Heart right ventricle (tissue), 16 donors: ENCODE measurements around the gene C9orf78. TPM values are rescaled to one million over a fixed set of nuclear protein-coding genes. Genes with fewer than 3 reads are reported as not detected.
A peak's percentile ranks its signal among the peaks of the same experiment; 100 is the strongest.

Experiments used
- ATAC-seq, 8 donors: fragments of 200-7000 bp; cut with Tn5 transposase; one replicate each; pipeline ENCODE4 v1.9.1; 2020; ENCODE audit warnings: mild to moderate bottlenecking in 8 of 8, moderate library complexity in 8 of 8, moderate number of reproducible peaks in 1 of 8
- DNase-seq, 2 donors: peaks; one replicate each; pipeline ENCODE4 v3.0.0-alpha.2; 2020
- H3K27ac ChIP-seq, 10 donors: fragments of 200-600 bp; sonication (generic) in 2 of 10; one replicate each; pipeline versions ENCODE4 v1.5.0 to v1.8.0; 2020 to 2022; ENCODE audit warnings: mild to moderate bottlenecking in 3 of 10
- H3K27me3 ChIP-seq, 7 donors: fragments of 200-600 bp; one replicate each; pipeline ENCODE4 v1.8.0; 2021 to 2022; ENCODE audit warnings: mild to moderate bottlenecking in 2 of 7
- H3K36me3 ChIP-seq, 9 donors: fragments of 200-600 bp; sonication (generic) in 1 of 9; one replicate each; pipeline versions ENCODE4 v1.5.0 to v1.8.0; 2020 to 2022; ENCODE audit warnings: mild to moderate bottlenecking in 2 of 9
- H3K4me1 ChIP-seq, 9 donors: fragments of 200-600 bp; sonication (generic) in 1 of 9; one replicate each; pipeline versions ENCODE4 v1.5.0 to v1.8.0; 2020 to 2022; ENCODE audit warnings: mild to moderate bottlenecking in 4 of 9
- H3K4me3 ChIP-seq, 10 donors: fragments of 200-600 bp; sonication (generic) in 2 of 10; one replicate each; pipeline versions ENCODE4 v1.5.0 to v1.8.0; 2020 to 2022; ENCODE audit warnings: mild to moderate bottlenecking in 7 of 10, moderate library complexity in 2 of 10
- H3K9me3 ChIP-seq, 11 donors: fragments of 200-600 bp in 10 of 11; sonication (generic) in 2 of 11; one replicate each; pipeline versions ENCODE4 v1.5.0 to v1.8.0; 2013 to 2022; ENCODE audit warnings: mild to moderate bottlenecking in 2 of 11, control low read depth in 1 of 11, moderate library complexity in 1 of 11
- WGBS, 2 donors: extraction: QIAGEN DNeasy Blood & Tissue Kit; methylation state at CpG; one replicate each; pipeline ENCODE4 v1.1.7; 2013; ENCODE audit warnings: inconsistent platforms in 1 of 2; 5-methylcytosine and 5-hydroxymethylcytosine counted together
- intact Hi-C, 10 donors: fragments of 100-400 bp; cut with DNase I; formaldehyde crosslinking; loops; one replicate each; pipeline versions ENCODE4 v1.11.1 to v1.14.2; 2022
- polyA plus RNA-seq, 2 donors: library from polyadenylated mRNA; stranded (reverse); fragments of 200-250 nt; gene quantifications; one replicate each; pipeline ENCODE4 v1.2.3, GENCODE V29; 2013
- total RNA-seq, 10 donors: library from RNA; stranded (reverse); fragmentation: NEBNext Ultra II Directional in 3 of 10; extraction: Animal tissue kit (Norgen Biotek cat#: 25700) in 3 of 10; gene quantifications; one replicate each; pipeline versions ENCODE4 v1.2.1 to v1.2.4, GENCODE V29; 2021 to 2023
- TF ChIP-seq, protein P1 (sequence below), 9 donors: fragments of 200-600 bp; sonication (generic) in 2 of 9; IDR thresholded peaks; one replicate each; pipeline versions ENCODE4 v1.5.0 to v1.8.0; 2021 to 2022; ENCODE audit warnings: antibody characterized with exemption in 9 of 9, mild to moderate bottlenecking in 5 of 9, moderate library complexity in 1 of 9
- donor health status: Arrhythmogenic right ventricular cardiomyopathy.
- donor health status: ischemic (EF 13 %, LVEDD 7.1; RV severe dilation, severe dysfunction).
- donor health status: healthy with polysubstance abuse.
- donor health status: DM: no; HTN: yes; CAD: no.
- donor health status: DM: no; HTN: no; CAD: no.
- donor health status: ischemic (EF 25% LVEDD 6.9; RV normal size, moderate dysfunction).
- donor health status: ischemic (EF 25% LVEDD 5.7; RV mildly dilated, moderate dysfunction).
- donor health status: healthy.
- donor health status: DM: yes; HTN: yes; CAD: no.
- donor health status: Ischemic cardiomyopathy.
- donor health status: ischemic (EF 35%, LVEDD 5.7; RV mildly dilated, moderate dysfunction).
- donor health status: nonischemic (EF 11% LVEDD 7.7; RV severe dilation, severe dysfunction).
- donor health status: DM: yes; HTN: yes; CAD: no.
- donor health status: PGD.
- donor health status: ischemic (EF 29% LVEDD 5.4; RV normal size, mild dysfunction).
- donor health status: nonischemic (EF 23%, LVEDD 6.1; RV moderate dilation, normal function).

The C9orf78 gene
- total and polyA plus RNA-seq, 12 donors: 25.7 to 66.2 (median 30.7) TPM

- intact Hi-C loops: no loop called here
- no peak for ATAC-seq
- TF ChIP-seq, protein P1, sequence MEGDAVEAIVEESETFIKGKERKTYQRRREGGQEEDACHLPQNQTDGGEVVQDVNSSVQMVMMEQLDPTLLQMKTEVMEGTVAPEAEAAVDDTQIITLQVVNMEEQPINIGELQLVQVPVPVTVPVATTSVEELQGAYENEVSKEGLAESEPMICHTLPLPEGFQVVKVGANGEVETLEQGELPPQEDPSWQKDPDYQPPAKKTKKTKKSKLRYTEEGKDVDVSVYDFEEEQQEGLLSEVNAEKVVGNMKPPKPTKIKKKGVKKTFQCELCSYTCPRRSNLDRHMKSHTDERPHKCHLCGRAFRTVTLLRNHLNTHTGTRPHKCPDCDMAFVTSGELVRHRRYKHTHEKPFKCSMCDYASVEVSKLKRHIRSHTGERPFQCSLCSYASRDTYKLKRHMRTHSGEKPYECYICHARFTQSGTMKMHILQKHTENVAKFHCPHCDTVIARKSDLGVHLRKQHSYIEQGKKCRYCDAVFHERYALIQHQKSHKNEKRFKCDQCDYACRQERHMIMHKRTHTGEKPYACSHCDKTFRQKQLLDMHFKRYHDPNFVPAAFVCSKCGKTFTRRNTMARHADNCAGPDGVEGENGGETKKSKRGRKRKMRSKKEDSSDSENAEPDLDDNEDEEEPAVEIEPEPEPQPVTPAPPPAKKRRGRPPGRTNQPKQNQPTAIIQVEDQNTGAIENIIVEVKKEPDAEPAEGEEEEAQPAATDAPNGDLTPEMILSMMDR (IDR thresholded peaks at IDR 0.05): no peak
Observed at GRCh38 chr9:129810788-129811187, 24.3 kb downstream of the C9orf78 start.

DNA sequence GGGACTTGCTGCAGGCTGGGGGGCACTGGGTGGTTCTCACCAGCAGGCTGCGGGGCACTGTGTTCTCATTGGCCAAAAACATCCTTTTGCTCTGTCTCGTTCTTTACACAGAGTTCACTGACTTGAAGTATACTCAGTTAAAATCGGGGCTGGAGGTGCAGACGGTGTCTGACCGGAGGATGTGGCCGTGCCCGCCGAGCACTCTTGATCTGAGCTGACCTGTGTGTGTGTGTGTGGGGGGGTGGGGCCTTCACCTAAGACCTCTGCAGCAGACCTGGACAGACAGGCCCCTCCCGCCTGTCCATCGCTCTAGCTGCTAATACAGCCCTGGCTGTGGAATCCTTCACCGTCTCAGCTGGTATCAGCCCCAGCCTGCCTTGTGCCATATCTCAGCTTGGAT, 25.0 kb downstream of the C9orf78 start:
- intact Hi-C loops: no loop called here
- 90 to 92% methylated on average over 11 of the region's 11 CpGs for WGBS, 2 donors
- no peak for ATAC-seq

More at GRCh38 chr9:129810788-129811187, 24.3 kb downstream of the C9orf78 start:
- Histone ChIP-seq H3K36me3 (peaks cover 0 to 98% (median 19%) of the 10 kb centered on the region in 9 donors), H3K4me1 (peaks cover 0 to 8% (median 0%) of the 10 kb centered on the region in 9 donors), H3K27ac (no peak overlapping the region), H3K9me3 (no peaks in the 10 kb centered on the region), H3K4me3 (no peak overlapping the region), H3K27me3 (no peaks in the 10 kb centered on the region)
- no peak for DNase-seq
- WGBS, 2 donors: 82 to 86% methylated on average over 6 of the region's 6 CpGs

GRCh38 chr9:129809346-129809745, 25.7 kb downstream of the C9orf78 start:
- no peak overlapping the region for H3K27ac ChIP-seq
- peaks cover 0 to 98% (median 12%) of the 10 kb centered on the region in 9 donors for H3K36me3 ChIP-seq
- H3K27me3 ChIP-seq: no peaks in the 10 kb centered on the region
- WGBS, 2 donors: 73 to 81% methylated on average over 11 of the region's 11 CpGs
- no peaks in the 10 kb centered on the region for H3K9me3 ChIP-seq
- intact Hi-C loops: no loop called here
- no peak overlapping the region for H3K4me3 ChIP-seq
- ATAC-seq (no peak), DNase-seq (no peak)
- TF ChIP-seq, protein P1 (IDR thresholded peaks at IDR 0.05): no peak
- peaks cover 0 to 18% (median 2%) of the 10 kb centered on the region in 9 donors for H3K4me1 ChIP-seq

More for the DNA sequence above, 25.0 kb downstream of the C9orf78 start:
- Histone ChIP-seq H3K9me3 (no peaks in the 10 kb centered on the region), H3K4me1 (peaks cover 0 to 14% (median 0%) of the 10 kb centered on the region in 9 donors), H3K27me3 (no peaks in the 10 kb centered on the region), H3K36me3 (peaks cover 0 to 98% (median 13%) of the 10 kb centered on the region in 9 donors), H3K4me3 (no peak overlapping the region), H3K27ac (no peak overlapping the region)
- no peak for DNase-seq
- TF ChIP-seq, protein P1 (IDR thresholded peaks at IDR 0.05): no peak

GRCh38 chr9:129806061-129806460, 29.0 kb downstream of the C9orf78 start:
- no peak overlapping the region for H3K4me3 ChIP-seq
- no peaks in the 10 kb centered on the region for H3K27me3 ChIP-seq
- ATAC-seq (no peak), DNase-seq (no peak)
- intact Hi-C loops: no loop called here
- TF ChIP-seq, protein P1 (IDR thresholded peaks at IDR 0.05): no peak
- 70 to 77% methylated on average over 4 of the region's 4 CpGs for WGBS, 2 donors
- peaks cover 6 to 27% (median 11%) of the 10 kb centered on the region in 9 donors for H3K4me1 ChIP-seq
- no peaks in the 10 kb centered on the region for H3K9me3 ChIP-seq
- peak overlapping the region in 1 of 10 donors; percentile 69 for H3K27ac ChIP-seq
- H3K36me3 ChIP-seq: peaks cover 0 to 66% (median 6%) of the 10 kb centered on the region in 9 donors
